Hypothalamus (tissue), 51 donors: ENCODE measurements around the gene KLHL29.

Experiments
- DNase-seq, 51 donors: peaks; one replicate each; lab custom pipeline; 2025; lab: John Stamatoyannopoulos, UW

The KLHL29 gene

DNA sequence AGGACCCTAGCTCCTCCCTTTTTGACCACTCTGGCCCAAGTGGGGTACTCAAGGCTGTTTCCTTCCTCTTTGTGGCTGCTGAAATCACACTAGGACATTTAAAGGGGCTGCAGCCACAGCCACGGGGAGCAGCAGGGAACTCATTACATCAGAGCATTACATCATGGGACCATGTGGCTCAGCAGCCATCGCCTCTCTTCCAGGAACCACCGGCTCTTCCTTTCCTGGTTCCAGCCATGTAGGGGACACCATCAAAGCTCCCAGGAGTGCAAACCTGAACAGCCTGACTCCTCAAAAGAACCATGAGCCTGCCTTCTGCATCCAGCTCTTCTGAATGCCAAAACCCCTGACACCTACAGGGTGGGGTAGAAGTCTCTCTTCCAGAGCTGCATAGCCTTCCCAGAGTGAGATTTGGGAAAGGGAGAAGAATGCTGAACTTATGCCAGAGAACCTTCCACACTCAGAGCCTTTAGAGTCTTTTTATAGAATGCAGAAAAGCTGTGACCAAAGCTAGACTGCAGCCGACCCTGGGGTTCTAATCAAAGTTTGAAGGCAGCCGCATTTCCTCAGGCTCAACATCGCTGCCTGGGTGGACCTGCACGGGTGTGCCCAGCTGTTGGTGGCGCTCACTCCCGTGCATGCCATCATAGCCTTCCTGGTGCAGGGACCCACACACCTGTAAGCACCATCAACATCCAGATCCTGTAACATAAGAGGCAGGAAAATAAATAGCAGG is 121.7 kb downstream of the KLHL29 start:
- DNase-seq: no peak

- DNase-seq: no peak
Measured at GRCh38 chr2:23507267-23508065, 122.5 kb downstream of the KLHL29 start.

GRCh38 chr2:23508066-23508390 is 123.0 kb downstream of the KLHL29 start:
- DNase-seq: no peak

GRCh38 chr2:23509103-23509502 is 124.1 kb downstream of the KLHL29 start:
- no peak for DNase-seq

DNA sequence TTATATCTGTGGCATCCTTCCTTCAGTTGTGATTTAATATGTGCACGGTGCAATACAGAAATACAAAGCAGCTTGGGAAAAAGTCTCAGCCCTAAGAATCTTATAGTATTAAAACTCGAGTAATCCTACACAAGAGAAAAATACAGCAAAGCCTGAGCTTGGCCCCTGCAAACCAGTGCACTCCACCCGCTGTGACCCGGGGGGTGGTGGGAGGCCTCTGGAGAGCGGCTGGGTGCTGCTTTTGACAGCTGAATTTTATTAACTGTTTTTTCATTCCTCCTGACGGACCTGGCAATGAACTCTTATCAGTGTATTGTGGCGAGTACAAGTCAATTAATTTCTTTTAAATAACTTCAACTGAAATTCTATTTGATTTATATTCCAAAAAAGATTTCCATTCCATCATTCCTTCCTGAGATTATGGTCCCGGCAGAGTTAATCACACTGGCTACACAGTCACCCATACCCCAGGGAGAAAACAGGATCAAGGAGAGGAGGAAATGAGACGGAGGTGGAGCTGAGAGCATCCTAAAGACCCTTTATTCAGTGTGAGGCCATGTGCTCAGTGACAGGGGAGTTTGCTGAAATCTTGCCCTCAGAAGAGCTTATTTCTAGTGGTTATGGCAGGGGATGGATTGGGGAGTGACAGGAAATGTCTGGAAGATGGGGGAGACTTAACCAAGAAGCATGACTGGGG is 124.8 kb downstream of the KLHL29 start:
- no peak for DNase-seq

- no peak for DNase-seq
Measured at GRCh38 chr2:23510471-23510870, 125.5 kb downstream of the KLHL29 start.

GRCh38 chr2:23512778-23513177 is 127.8 kb downstream of the KLHL29 start:
- no peak for DNase-seq

DNA sequence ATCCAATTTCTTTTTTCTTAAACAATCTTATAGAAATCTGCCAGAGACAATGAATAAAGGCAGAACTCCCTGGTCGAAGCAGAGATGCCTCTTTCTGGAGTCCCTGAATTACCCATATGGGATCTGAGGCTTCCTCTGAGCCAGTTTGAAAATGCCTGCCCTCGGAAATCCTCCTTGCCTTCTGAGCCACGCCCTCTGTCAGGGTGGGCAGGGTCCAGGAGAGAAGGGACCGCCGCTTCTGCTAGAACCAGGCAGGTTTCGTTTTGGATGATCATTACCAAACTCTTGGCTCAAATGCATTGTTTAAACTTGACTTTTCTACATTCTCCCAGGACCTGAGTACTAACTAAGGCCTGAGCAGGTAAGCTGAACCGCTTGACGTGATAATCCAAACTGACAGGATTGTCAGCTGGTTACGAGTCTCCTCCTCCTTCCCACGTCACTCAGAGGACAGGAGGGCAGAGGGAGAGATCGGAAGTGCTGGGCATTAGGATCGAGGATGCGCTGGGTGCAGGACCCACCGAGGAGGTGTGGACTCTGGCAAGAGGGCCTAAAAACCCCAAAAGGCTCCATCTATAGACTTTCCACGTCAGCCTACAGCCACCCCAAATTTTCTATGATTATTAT is 128.4 kb downstream of the KLHL29 start:
- no peak for DNase-seq

DNA sequence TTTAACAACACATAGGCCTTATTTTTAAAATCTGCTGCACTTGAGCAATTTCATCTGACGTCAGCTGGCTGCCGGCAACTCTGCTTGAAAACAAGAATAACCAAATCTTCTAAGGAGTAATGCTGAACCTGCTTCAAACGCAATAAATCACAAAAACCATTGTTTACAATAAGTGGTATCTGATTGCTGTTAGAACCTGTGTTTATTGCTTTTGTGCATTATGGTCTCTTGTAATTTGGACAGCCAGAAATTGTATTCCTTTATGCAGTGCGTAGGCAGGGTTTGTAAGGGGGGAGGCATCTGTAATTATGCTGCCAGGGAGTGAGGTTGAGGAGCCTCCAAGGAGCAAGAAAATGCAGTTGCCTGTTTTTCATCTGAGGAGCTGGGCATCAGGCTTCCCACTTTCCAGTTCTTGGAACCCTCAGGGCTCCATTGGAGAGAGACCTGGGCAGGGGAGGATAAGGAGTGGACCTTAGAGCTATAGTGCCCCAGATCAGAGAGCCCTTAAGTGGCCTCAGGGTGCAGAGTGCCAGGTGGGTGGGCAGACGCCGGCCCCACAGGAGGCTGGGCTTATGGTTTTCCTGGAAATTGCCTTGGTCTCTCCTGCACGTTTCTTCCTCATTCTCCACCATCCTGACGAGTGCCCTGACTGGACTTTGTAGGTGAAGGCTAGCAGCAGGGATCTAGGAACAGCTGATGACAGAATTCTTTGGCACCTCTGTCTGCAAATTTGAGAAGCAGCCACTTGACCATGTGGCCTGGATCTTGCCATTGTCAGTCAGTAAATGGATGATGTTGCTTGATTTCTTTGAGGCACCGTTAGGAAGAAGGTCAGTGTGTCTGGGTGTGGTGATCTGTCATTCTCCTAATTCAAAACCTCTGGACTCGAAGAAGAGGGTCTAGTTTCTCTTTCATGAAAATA is 129.2 kb downstream of the KLHL29 start:
- peak in 1 of 51 donors; percentile 48 for DNase-seq

GRCh38 chr2:23516520-23517256 is 131.7 kb downstream of the KLHL29 start:
- no peak for DNase-seq

DNA sequence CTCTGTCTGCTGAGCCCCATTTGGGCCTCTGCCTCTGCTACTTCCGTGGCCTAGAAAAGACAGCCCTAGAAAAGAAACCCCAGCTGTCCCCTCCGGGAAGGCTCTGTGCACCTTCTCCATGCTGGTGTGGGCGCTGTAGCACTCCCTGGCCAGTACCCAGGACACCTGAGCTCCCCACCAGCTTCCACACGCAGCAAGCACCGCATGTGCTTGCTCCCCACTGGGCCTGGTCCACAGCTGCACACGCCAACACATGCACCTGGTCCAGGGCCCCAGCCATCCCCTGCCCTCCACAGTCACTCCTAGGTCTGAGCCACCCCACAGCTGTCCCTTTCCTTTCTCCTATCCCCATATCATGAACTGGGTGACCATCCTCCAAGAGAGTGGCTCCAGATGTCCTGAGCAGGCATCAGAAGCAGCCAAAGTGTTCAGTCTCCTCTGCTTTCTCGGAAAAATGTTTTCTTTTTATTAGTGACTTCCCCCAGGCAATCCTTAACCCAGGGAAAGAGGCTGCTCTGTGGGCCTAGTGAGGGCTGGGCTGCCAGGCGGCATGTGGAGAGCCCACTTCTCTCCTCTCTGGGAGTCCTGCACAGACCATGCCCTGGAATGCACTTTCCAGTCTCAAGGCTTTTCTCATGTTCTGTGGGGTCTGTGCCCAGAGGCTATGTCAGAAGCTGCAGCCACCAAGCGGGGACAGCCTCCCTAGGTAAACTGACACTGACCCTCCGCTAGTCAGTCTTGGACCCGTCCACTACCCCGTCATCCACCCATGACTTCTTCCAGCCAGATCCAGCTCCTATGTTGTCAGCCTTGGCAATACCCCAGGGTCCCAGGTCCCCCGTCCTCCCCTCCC is 133.7 kb downstream of the KLHL29 start:
- DNase-seq: no peak

DNA sequence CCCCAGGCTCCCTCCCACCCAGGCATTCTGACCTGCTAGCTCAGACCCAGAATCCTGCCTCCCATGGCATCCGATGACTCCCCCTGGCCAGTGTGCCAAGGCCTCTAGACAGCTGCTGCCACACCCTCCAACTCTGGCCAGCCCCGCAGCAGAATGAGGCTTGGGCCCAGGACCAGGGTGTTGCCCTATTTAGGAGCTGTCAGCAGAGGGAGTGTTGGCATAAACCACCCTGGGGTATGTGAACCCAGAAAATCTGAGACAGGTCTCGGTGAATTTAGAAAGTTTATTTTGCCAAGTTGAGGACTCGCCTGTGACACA is 134.3 kb downstream of the KLHL29 start:
- DNase-seq: peak in 2 of 51 donors; percentile 15 to 19

DNA sequence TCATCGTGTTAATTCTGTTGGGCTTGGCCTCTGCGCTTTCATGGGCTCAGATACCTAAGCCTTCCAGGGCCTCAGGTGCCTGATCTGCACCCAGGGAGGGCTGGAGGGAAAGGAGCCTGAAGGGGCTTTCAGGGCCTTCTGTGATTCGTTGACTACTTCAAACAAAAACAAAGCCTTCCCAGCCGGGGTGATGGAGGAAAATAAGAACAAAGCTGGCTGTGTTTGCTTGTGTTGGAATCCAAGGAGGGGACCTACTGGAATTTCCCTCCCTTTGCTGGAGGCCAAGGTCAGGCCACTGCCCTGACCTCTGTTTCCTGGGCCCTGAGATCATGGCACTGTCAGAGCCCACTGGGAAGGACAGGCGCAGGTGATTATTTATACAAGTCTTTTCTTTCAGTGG is 135.3 kb downstream of the KLHL29 start:
- DNase-seq: no peak

GRCh38 chr2:23521060-23521459 is 136.1 kb downstream of the KLHL29 start:
- no peak for DNase-seq

- DNase-seq: no peak
Measured at GRCh38 chr2:23522726-23523372, 137.9 kb downstream of the KLHL29 start.

GRCh38 chr2:23523373-23524260 is 138.6 kb downstream of the KLHL29 start:
- no peak for DNase-seq

GRCh38 chr2:23524261-23524706 is 139.3 kb downstream of the KLHL29 start:
- DNase-seq: no peak
